GM20431 (cell line): Measurements from ENCODE around the gene RILP.
"Not testable (repeated sequence)": the region's sequence is repeated elsewhere in the genome, so short reads cannot be mapped to it uniquely, and the experiment has no call there.

ENCODE experiments used
- in situ Hi-C: fragments of 300-500 bp; cut with MseI, MboI; formaldehyde crosslinking; loops from one replicate; pipeline ENCODE4 v1.15.0; 2020; ENCODE audit warnings: low sequenced_read_pairs; ENCODE audit not compliant: unreplicated experiment

RILP gene

GRCh38 chr17:1649844-1650501 lies at the start of gene RILP:
RILP (minus strand) TSS chr17:1649866; CDS start chr17:1649804, 62 bp downstream.
- in situ Hi-C loops, result no loop called here

- in situ Hi-C loops, result no loop called here
Observed at GRCh38 chr17:1697681-1698080, 48.0 kb upstream of the RILP start.

GRCh38 chr17:1695365-1695764 lies 45.7 kb upstream of the RILP start:
- in situ Hi-C loops, result no loop called here

GRCh38 chr17:1693339-1693738 lies 43.7 kb upstream of the RILP start:
- in situ Hi-C loops, result no loop called here

- in situ Hi-C loops, result no loop called here
Observed at GRCh38 chr17:1690544-1691221, 41.0 kb upstream of the RILP start.

GRCh38 chr17:1688405-1688804 lies 38.7 kb upstream of the RILP start:
- in situ Hi-C loops, result not testable (repeated sequence)

GRCh38 chr17:1686086-1686485 lies 36.4 kb upstream of the RILP start:
- in situ Hi-C loops, result no loop called here

- in situ Hi-C loops, result no loop called here
Observed at GRCh38 chr17:1684378-1685189, 34.9 kb upstream of the RILP start, which contains the start of gene PRPF8. PRPF8 (minus strand) TSS chr17:1684867; CDS start chr17:1684571, 296 bp downstream.

- in situ Hi-C loops, result no loop called here
Observed at GRCh38 chr17:1683459-1683858, 33.8 kb upstream of the RILP start.

GRCh38 chr17:1676401-1676800 lies 26.7 kb upstream of the RILP start:
- in situ Hi-C loops, result no loop called here

GRCh38 chr17:1673041-1673785 lies 23.5 kb upstream of the RILP start:
- in situ Hi-C loops, result no loop called here

- in situ Hi-C loops, result not testable (repeated sequence)
Observed at GRCh38 chr17:1663934-1664333, 14.3 kb upstream of the RILP start.

GRCh38 chr17:1661045-1661444 lies 11.4 kb upstream of the RILP start:
- in situ Hi-C loops, result no loop called here

- in situ Hi-C loops, result no loop called here
Observed at GRCh38 chr17:1658100-1658499, 8.4 kb upstream of the RILP start.

- in situ Hi-C loops, result no loop called here
Observed at GRCh38 chr17:1653735-1654134, 4.1 kb upstream of the RILP start.

GRCh38 chr17:1652794-1653193 lies 3.1 kb upstream of the RILP start:
- in situ Hi-C loops, result not testable (repeated sequence)

GRCh38 chr17:1651559-1651844 lies 1.8 kb upstream of the RILP start:
- in situ Hi-C loops, result no loop called here

GRCh38 chr17:1650731-1651558 lies 1.3 kb upstream of the RILP start:
- in situ Hi-C loops, result no loop called here

- in situ Hi-C loops, result no loop called here
Observed at GRCh38 chr17:1648963-1649843, 463 bp downstream of the RILP start.
